ENCODE results near the gene XIST.
"Not testable (repeated sequence)": the region's sequence is repeated elsewhere in the genome, so short reads cannot be mapped to it uniquely, and the experiment has no call there.

XIST gene

DNA sequence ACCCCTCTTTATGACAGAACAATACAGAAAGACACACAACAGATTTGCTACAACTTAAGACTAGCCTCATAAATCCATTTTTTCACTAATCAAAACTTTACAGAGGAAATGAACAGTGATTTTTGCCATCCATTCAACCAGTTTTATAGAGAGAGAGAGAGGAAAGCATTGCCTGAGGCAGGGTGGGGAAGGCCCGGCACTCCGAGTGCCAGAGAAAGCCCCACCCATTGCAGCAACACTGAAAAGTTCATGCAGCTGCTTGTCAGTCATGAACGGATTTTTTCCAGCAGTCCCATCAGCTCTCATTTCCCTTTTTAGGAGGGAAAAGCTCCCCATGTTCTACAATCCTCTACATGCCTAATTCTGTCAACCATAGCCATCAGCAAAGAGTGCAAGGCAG lies 52.6 kb downstream of the XIST start:
- no peak for DNase-seq (ENCODE audit: low spot score)

DNA sequence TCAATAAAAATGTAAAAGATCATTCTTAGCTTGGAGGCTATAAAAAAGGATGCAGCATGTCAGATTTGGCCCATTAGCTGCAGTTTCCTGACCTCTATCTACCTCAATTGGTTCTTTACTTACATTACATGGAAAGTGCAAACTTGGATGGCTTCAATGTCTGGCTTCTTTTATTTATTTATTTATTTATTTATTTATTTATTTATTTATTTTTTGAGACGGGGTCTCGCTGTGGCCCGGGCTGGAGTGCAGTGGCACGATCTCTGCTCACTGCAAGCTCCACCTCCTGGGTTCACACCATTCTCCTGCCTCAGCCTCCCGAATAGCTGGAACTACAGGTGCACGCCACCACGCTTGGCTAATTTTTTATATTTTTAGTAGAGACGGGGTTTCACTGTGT lies 60.0 kb downstream of the XIST start:
- not testable (repeated sequence) for DNase-seq (ENCODE audit: low spot score)

DNA sequence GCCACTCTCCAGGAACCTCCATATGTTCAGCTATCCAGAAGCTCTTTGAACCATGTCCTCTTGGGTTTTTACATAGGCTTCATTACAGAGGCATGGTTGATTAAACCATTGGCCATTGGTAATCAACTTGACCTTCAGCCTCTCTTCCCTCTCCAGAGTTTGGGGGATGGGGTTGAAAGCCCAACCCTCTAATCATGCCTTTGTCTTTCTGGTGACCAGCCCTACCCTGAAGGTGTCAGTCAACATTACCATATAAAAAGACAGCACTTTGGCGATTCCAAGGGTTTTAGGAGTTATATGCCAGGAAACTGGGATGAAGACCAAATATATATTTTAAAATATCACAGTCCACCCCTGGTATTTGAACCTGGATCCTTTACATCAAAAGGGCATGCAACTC lies 67.0 kb downstream of the XIST start:
- DNase-seq (ENCODE audit: low spot score): no peak
